ENCODE data around the gene P3H4.

P3H4 gene

GRCh38 chr17:41824086-41824485 lies 12.3 kb upstream of the P3H4 start:
- TF ChIP-seq CTCF (IDR thresholded peaks at IDR 0.05; ENCODE audit: borderline replicate concordance, control extremely low read depth, extremely low read depth, insufficient read depth, missing control alignments), result no peak
- no peak for DNase-seq (ENCODE audit: low spot score)
- in situ Hi-C loops (cut with MboI; ENCODE audit: low sequenced_read_pairs, unreplicated experiment), result no loop called here

- DNase-seq (ENCODE audit: low spot score), result no peak
- in situ Hi-C loops (cut with MboI; ENCODE audit: low sequenced_read_pairs, unreplicated experiment), result no loop called here
- TF ChIP-seq CTCF (IDR thresholded peaks at IDR 0.05; ENCODE audit: borderline replicate concordance, control extremely low read depth, extremely low read depth, insufficient read depth, missing control alignments), result no peak
Measured at GRCh38 chr17:41823580-41823979, 11.8 kb upstream of the P3H4 start.

- in situ Hi-C loops (cut with MboI; ENCODE audit: low sequenced_read_pairs, unreplicated experiment), result no loop called here
- TF ChIP-seq CTCF (IDR thresholded peaks at IDR 0.05; ENCODE audit: borderline replicate concordance, control extremely low read depth, extremely low read depth, insufficient read depth, missing control alignments), result no peak
Measured at GRCh38 chr17:41823141-41823524, 11.4 kb upstream of the P3H4 start.

GRCh38 chr17:41822216-41823140 lies 10.7 kb upstream of the P3H4 start:
- TF ChIP-seq CTCF (IDR thresholded peaks at IDR 0.05; ENCODE audit: borderline replicate concordance, control extremely low read depth, extremely low read depth, insufficient read depth, missing control alignments), result no peak
- in situ Hi-C loops (cut with MboI; ENCODE audit: low sequenced_read_pairs, unreplicated experiment), result no loop called here
- DNase-seq (ENCODE audit: low spot score), result no peak

More at GRCh38 chr17:41823141-41823524, 11.4 kb upstream of the P3H4 start:
- DNase-seq (ENCODE audit: low spot score), result no peak

- no peak for DNase-seq (ENCODE audit: low spot score)
- in situ Hi-C loops (cut with MboI; ENCODE audit: low sequenced_read_pairs, unreplicated experiment), result no loop called here
- TF ChIP-seq CTCF (IDR thresholded peaks at IDR 0.05; ENCODE audit: borderline replicate concordance, control extremely low read depth, extremely low read depth, insufficient read depth, missing control alignments), result no peak
Measured at GRCh38 chr17:41821776-41822175, 10.0 kb upstream of the P3H4 start.

GRCh38 chr17:41818024-41818423 lies 6.3 kb upstream of the P3H4 start:
- in situ Hi-C loops (cut with MboI; ENCODE audit: low sequenced_read_pairs, unreplicated experiment), result no loop called here
- no peak for TF ChIP-seq CTCF (IDR thresholded peaks at IDR 0.05; ENCODE audit: borderline replicate concordance, control extremely low read depth, extremely low read depth, insufficient read depth, missing control alignments)
- no peak for DNase-seq (ENCODE audit: low spot score)

Measured in GM13976 (cell line).